K562 (cell line): Measurements from ENCODE around the gene COX6B1. TPM values are rescaled to one million over a fixed set of nuclear protein-coding genes. Genes with fewer than 3 reads are reported as not detected.

Experiments used
- CREM ChIP-seq: IDR thresholded peaks from 2 replicates; pipeline ENCODE4 v1.6.1; 2014; ENCODE audit warnings: antibody characterized with exemption, low read depth
- KDM4B ChIP-seq, 2 experiments: fragments of 450-650 bp in 1 of 2; sonication (generic) in 1 of 2; IDR thresholded peaks; 2 replicates each; pipeline ENCODE4 v1.6.1; 2016 to 2017; ENCODE audit warnings: borderline replicate concordance in 2 of 2, antibody characterized with exemption in 1 of 2, low read depth in 1 of 2, mild to moderate bottlenecking in 1 of 2
- MAFK ChIP-seq: IDR thresholded peaks from 2 replicates; pipeline ENCODE4 v1.6.1; 2011; ENCODE audit warnings: low read length, improper control_type of control experiment
- POLR2G ChIP-seq: fragments of 200-400 bp; formaldehyde crosslinking; IDR thresholded peaks from 2 replicates; pipeline ENCODE4 v1.6.1; 2017; ENCODE audit warnings: low read depth, mild to moderate bottlenecking, antibody characterized with exemption, low read length, moderate library complexity
- RFX7 ChIP-seq: fragments of 250-450 bp; sonication (Bioruptor Pico); IDR thresholded peaks from 2 replicates; pipeline ENCODE4 v1.5.1; 2021; ENCODE audit warnings: mild to moderate bottlenecking
- ZNF586 ChIP-seq: fragments of 450-650 bp; formaldehyde crosslinking; conservative IDR thresholded peaks from 2 replicates; pipeline ENCODE4 v1.4.0; 2020; ENCODE audit warnings: mild to moderate bottlenecking, moderate library complexity
- ZNF785 ChIP-seq: fragments of 250-450 bp; sonication (Bioruptor Pico); IDR thresholded peaks from 2 replicates; pipeline ENCODE4 v1.4.0; 2020; ENCODE audit warnings: mild to moderate bottlenecking
- polyA plus RNA-seq, 8 experiments: library from polyadenylated mRNA; depleted of rRNA in 4 of 8; stranded (reverse) in 5 of 8; unstranded in 3 of 8; fragments of >200 nt; fragmentation: Nextera tagmentation in 2 of 8; fragmentation: Illumina TruSeq in 1 of 8; extraction: Ambion mirVana in 2 of 8; extraction: Trizol in 1 of 8; gene quantifications; 2 replicates each; pipeline versions ENCODE4 v1.2.1 to v1.2.3, GENCODE V29; 2011 to 2014; ENCODE audit warnings: inconsistent platforms in 1 of 8, missing spikeins in 1 of 8
- total RNA-seq, 7 experiments: library from RNA; depleted of rRNA in 6 of 7; stranded (reverse); fragments of >200 nt in 6 of 7; fragmentation: Illumina TruSeq in 2 of 7; extraction: Trizol in 2 of 7; gene quantifications; 2 replicates each; pipeline versions ENCODE4 v1.2.1 to v1.2.3, GENCODE V29; 2011 to 2021; ENCODE audit warnings: low replicate concordance in 1 of 7
- TF ChIP-seq, protein P1 (sequence below), 2 experiments: fragments of 200-800 bp in 1 of 2; sonication (Bioruptor generic) in 1 of 2; sonication (generic) in 1 of 2; formaldehyde crosslinking in 1 of 2; IDR thresholded peaks in 1 of 2; conservative IDR thresholded peaks in 1 of 2; 2 replicates each; pipeline versions ENCODE4 v1.5.0 to v1.6.1; 2016 to 2020; ENCODE audit warnings: missing compliant biosample characterization in 1 of 2, missing genetic modification characterization in 1 of 2, missing genetic modification reagents in 1 of 2
- TF ChIP-seq, protein P2 (sequence below), 2 experiments: fragments of 450-650 bp; IDR thresholded peaks; 2 replicates each; pipeline ENCODE4 v1.6.1; 2016; ENCODE audit warnings: mild to moderate bottlenecking in 2 of 2, borderline replicate concordance in 1 of 2, low read depth in 1 of 2, moderate library complexity in 1 of 2
- TF ChIP-seq, protein P3 (sequence below), 2 experiments: IDR thresholded peaks in 1 of 2; conservative IDR thresholded peaks in 1 of 2; 2 replicates each; pipeline ENCODE4 v1.6.1; 2016; ENCODE audit warnings: low read depth in 2 of 2, mild to moderate bottlenecking in 1 of 2, missing compliant biosample characterization in 1 of 2, missing genetic modification characterization in 1 of 2, moderate library complexity in 1 of 2

Gene COX6B1
- total and polyA plus RNA-seq, 9 of the 15 experiments (the other 6 are each of a cell fraction or from before 2014, with no cell fraction given): 777 to 2,393 (median 1,219) TPM

DNA sequence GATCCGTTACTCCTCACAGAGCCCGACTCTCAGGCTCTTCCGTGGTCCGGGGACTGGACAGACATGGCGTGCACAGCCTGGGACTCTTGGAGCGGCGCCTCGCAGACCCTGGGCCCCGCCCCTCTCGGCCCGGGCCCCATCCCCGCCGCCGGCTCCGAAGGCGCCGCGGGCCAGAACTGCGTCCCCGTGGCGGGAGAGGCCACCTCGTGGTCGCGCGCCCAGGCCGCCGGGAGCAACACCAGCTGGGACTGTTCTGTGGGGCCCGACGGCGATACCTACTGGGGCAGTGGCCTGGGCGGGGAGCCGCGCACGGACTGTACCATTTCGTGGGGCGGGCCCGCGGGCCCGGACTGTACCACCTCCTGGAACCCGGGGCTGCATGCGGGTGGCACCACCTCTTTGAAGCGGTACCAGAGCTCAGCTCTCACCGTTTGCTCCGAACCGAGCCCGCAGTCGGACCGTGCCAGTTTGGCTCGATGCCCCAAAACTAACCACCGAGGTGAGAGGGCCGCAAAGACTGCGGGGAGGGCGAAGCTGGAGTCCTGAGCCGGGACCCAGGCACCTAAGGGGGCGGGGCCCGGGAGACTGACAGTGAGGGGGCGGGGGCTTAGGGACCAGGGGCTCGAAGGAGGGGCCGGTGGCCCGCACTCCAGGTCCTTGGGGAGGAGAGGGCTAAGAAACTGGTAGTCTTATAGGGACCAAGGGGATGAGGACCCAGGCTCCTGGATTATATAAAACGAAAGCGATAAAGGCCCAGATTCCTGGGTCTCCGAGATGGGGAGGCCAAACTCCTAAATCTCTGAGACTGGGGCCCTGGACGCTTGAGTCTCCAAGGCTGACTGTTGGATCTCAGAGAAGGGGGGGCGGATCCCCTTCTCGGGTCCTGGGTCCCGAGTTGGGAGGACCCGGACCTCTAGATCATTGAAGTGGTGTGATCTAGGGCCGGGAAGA, 4.6 kb upstream of the COX6B1 start (continued):
- TF ChIP-seq RFX7 (CRISPR knock-in tag): no peak
- TF ChIP-seq POLR2G: peak; percentile 99
- no peak for TF ChIP-seq ZNF785 (CRISPR knock-in tag)
- TF ChIP-seq, protein P1, sequence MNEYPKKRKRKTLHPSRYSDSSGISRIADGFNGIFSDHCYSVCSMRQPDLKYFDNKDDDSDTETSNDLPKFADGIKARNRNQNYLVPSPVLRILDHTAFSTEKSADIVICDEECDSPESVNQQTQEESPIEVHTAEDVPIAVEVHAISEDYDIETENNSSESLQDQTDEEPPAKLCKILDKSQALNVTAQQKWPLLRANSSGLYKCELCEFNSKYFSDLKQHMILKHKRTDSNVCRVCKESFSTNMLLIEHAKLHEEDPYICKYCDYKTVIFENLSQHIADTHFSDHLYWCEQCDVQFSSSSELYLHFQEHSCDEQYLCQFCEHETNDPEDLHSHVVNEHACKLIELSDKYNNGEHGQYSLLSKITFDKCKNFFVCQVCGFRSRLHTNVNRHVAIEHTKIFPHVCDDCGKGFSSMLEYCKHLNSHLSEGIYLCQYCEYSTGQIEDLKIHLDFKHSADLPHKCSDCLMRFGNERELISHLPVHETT (CRISPR knock-in tag; conservative IDR thresholded peaks at IDR 0.05 in 1 of 2, IDR thresholded peaks at IDR 0.05 in 1 of 2): peak in 1 of 2 experiments; percentile 64; a peak in 1 of 4 replicates
- TF ChIP-seq, protein P2, sequence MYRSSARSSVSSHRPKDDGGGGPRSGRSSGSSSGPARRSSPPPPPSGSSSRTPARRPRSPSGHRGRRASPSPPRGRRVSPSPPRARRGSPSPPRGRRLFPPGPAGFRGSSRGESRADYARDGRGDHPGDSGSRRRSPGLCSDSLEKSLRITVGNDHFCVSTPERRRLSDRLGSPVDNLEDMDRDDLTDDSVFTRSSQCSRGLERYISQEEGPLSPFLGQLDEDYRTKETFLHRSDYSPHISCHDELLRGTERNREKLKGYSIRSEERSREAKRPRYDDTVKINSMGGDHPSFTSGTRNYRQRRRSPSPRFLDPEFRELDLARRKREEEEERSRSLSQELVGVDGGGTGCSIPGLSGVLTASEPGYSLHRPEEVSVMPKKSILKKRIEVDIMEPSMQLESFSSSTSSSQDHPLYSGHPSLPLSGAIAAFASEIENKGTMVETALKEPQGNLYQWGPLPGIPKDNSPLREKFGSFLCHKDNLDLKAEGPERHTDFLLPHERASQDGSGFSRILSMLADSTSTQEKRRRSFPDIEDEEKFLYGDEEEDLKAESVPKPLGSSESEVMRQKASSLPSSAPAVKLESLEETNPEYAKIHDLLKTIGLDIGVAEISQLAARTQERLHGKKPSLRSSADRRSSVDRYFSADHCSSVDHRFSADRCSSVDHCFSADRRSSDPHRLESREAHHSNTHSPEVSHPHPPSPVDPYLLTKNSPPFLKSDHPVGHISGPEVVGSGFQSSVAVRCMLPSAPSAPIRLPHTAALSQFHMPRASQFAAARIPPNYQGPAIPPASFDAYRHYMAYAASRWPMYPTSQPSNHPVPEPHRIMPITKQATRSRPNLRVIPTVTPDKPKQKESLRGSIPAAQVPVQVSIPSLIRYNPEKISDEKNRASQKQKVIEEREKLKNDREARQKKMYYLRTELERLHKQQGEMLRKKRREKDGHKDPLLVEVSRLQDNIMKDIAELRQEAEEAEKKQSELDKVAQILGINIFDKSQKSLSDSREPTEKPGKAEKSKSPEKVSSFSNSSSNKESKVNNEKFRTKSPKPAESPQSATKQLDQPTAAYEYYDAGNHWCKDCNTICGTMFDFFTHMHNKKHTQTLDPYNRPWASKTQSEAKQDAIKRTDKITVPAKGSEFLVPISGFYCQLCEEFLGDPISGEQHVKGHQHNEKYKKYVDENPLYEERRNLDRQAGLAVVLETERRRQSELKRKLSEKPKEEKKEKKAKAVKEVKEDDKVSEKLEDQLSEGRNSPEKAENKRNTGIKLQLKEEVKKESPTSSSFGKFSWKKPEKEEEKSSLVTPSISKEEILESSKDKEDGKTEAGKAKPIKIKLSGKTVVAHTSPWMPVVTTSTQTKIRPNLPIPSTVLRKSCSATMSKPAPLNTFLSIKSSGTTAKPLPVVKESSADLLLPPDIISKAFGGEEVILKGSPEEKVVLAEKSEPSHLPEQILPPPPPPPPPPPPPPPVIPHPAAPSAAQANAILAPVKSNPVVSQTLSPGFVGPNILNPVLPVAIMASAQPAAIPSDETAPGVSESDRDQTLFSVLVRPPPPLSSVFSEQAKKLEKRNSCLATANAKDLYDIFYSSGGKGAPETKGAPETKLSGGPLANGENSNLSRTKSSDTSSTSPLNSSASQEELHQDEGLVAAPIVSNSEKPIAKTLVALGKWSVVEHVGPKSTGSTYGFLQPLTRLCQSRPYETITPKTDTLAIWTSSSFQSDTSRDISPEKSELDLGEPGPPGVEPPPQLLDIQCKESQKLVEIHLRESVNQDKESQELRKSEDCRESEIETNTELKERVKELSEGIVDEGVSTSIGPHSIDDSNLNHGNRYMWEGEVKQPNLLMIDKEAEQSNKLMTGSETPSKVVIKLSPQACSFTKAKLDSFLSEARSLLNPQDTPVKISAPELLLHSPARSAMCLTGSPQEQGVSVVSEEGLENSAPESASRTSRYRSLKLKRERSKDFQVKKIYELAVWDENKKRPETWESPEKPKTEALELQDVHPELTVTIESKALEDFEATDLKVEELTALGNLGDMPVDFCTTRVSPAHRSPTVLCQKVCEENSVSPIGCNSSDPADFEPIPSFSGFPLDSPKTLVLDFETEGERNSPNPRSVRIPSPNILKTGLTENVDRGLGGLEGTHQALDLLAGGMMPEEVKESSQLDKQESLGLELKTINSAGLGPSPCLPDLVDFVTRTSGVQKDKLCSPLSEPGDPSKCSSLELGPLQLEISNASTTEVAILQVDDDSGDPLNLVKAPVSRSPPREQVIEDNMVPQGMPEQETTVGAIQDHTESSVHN (IDR thresholded peaks at IDR 0.05; ENCODE audit: borderline replicate concordance in 1 of 2, low read depth in 1 of 2): no peak
- no peak for TF ChIP-seq MAFK
- TF ChIP-seq CREM: peak; percentile 56
- TF ChIP-seq ZNF586 (CRISPR knock-in tag): peak; percentile 31; the same call in 1 of the 2 replicates
- TF ChIP-seq KDM4B (IDR thresholded peaks at IDR 0.05; ENCODE audit: borderline replicate concordance in 2 of 2, low read depth in 1 of 2): 0 out of 4 replicates have a peak, but pooled peaks of 1 of the 2 experiments have one; percentile 83
- TF ChIP-seq, protein P3, sequence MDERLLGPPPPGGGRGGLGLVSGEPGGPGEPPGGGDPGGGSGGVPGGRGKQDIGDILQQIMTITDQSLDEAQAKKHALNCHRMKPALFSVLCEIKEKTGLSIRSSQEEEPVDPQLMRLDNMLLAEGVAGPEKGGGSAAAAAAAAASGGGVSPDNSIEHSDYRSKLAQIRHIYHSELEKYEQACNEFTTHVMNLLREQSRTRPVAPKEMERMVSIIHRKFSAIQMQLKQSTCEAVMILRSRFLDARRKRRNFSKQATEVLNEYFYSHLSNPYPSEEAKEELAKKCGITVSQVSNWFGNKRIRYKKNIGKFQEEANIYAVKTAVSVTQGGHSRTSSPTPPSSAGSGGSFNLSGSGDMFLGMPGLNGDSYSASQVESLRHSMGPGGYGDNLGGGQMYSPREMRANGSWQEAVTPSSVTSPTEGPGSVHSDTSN (CRISPR knock-in tag; IDR thresholded peaks at IDR 0.05; ENCODE audit: low read depth): 0 out of 2 replicates have a peak, but pooled peaks have one; percentile 22
- TF ChIP-seq, protein P3 (tag; conservative IDR thresholded peaks at IDR 0.05; ENCODE audit: low read depth): peak; percentile 88
